ENCODE results near the gene MBNL2. TPM values are rescaled to one million over a fixed set of nuclear protein-coding genes. Genes with fewer than 3 reads are reported as not detected.

The MBNL2 gene
- total and polyA plus RNA-seq, 4 donors, result 26.5 to 79.4 (median 55.7) TPM

Other genes with a start within 250 kb of the MBNL2 start
- 1 to 10 TPM in 1 of 2 donors, not detected in 1; 1.4 TPM for gene OXGR1, start 227.9 kb upstream of the MBNL2 start, total RNA-seq
- not detected for gene OXGR1, start 227.9 kb upstream of the MBNL2 start, polyA plus RNA-seq
- 10 to 100 TPM; 30.8 to 34.5 TPM for gene RAP2A, start 211.8 kb downstream of the MBNL2 start, total RNA-seq
- gene RAP2A, start 211.8 kb downstream of the MBNL2 start, polyA plus RNA-seq, result 10 to 100 TPM; 32.3 to 41.7 TPM

Measured in aorta (tissue), 4 donors.